G401.6 (cell line): ENCODE data around the gene LEFTY1.
"Not testable (repeated sequence)": the region's sequence is repeated elsewhere in the genome, so short reads cannot be mapped to it uniquely, and the experiment has no call there.

Source experiments
- FAIRE-seq: peaks from 2 replicates; lab custom pipeline; 2012; peaks lifted over from hg19 to GRCh38; lab: Jason Lieb, UNC

Gene LEFTY1

DNA sequence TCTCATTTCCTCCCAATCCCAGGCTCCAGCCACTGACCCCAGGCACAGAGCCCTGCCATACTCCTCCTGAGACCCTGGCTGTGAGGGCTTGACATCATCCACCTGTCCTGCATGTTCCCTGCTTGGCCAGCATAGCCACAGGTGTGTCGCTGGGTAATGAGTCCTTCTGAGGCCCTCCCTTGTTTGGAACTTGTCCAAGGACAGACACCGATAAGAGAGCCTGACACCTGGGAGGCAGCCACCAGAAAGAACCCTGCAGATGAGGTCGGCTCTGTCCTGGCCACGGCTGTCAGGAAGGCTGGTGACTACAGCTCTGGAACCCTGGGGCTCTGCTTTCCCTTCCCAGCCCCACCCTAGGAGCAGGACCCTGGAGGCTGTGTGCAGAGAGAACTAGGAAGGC is 41.3 kb downstream of the LEFTY1 start:
- FAIRE-seq: no peak

- FAIRE-seq: no peak
Measured at GRCh38 chr1:225846331-225847310, 42.3 kb downstream of the LEFTY1 start.

DNA sequence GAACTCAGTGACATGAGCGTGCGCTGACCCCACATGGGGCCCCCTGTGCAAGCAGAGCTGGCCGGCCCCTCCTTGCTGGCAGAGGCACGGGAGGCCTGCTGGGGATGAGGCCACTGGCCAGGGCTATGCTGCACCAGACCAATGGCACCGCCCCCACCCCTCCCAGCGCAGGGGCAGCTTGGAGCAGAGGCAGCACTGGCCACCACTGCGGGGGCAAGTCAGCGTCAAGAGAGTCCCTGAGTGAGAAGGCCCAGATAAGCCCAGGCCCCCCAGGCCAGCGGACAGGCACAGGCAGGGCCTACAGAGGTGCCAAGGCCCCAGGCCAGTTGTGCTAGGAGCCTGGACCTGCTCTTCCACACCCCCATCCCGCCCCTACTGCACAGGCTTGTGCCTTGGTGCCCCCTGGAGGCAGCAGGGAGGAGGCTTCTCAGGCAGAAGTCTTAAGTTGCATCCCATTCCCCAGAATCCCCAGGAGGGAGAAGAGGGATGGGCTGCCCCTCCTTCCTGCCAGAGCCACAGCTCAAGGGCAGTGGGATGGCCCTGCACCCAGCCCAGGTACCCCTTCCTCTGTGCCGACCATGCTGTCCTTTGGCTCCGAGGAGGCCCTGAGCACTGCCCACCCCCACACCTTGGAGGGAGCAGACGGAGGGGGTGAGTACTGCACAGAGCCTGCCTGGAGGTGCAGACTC is 43.2 kb downstream of the LEFTY1 start:
- no peak for FAIRE-seq

- FAIRE-seq: no peak
Measured at GRCh38 chr1:225845097-225845496, 43.8 kb downstream of the LEFTY1 start.

- no peak for FAIRE-seq
Measured at GRCh38 chr1:225844236-225845061, 44.5 kb downstream of the LEFTY1 start.

GRCh38 chr1:225843426-225843795 is 45.5 kb downstream of the LEFTY1 start:
- no peak for FAIRE-seq

- FAIRE-seq: no peak
Measured at GRCh38 chr1:225842788-225843425, 46.0 kb downstream of the LEFTY1 start.

GRCh38 chr1:225842074-225842473 is 46.9 kb downstream of the LEFTY1 start:
- FAIRE-seq: no peak

GRCh38 chr1:225840713-225841112 is 48.2 kb downstream of the LEFTY1 start:
- FAIRE-seq: no peak

DNA sequence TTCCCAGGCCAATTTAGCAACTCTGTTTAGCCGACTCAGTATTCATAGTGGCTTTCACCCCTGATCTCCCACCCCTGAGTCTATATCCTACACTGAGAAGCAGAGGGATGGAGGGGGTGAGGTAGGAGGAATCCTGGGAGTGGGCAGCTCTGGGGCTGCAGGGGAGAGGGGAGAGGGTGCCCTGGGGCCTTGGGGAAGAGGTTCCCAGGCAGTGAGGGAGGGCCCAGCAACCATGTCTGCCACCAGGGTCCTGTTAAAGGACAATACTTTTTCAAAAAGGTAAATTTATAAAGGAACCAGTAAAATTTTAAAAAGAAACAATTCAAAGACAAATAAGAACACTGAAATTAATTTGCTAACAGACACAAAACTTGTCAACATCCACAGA is 48.7 kb downstream of the LEFTY1 start:
- no peak for FAIRE-seq

DNA sequence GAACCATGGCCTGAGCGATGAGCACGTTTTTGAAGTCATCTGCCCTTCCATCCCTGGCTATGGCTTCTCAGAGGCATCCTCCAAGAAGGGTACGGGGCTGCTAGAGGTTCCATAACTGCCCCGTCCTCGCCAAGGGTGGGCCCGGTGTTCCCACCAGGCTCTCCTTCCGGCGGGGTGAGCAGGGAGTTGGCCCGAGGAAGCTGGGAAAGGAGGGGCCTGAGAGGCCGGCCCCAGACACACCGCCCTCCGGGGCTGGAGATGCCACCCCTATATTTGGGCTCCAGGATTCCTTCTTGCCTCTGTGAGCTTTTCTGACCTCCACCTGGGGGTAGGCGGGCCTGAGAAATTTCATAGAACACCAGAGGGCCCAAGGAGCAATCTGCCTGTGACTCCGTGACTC is 50.2 kb downstream of the LEFTY1 start:
- no peak for FAIRE-seq

DNA sequence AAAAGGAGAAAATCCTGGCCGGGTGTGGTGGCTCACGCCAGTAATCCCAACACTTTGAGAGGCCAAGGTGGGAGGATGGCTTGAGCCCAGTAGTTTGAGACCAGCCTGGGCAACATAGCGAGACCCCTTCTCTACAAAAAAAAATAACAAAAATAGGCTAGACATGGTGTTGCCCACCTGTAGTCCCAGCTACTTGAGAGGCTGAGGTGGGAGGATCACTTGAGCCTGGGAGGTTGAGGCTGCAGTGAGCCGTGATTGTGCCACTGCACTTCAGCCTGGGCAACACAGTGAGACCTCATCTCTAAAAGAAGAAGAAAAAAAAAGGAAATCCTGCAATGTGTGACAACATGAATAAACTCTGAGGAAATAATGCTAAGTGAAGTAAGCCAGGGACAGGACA is 52.6 kb downstream of the LEFTY1 start:
- not testable (repeated sequence) for FAIRE-seq
